Measurements from ENCODE around the gene ZBTB34.

GRCh38 chr9:126902210-126902609 lies 41.8 kb downstream of the ZBTB34 start:
- TF ChIP-seq EZH2 (IDR thresholded peaks at IDR 0.05) (no peak), POLR2AphosphoS5 (IDR thresholded peaks at IDR 0.05; ENCODE audit: borderline replicate concordance, low read depth, low read length) (no peak)

All from SK-N-MC (cell line).